Caco-2 (cell line): ENCODE measurements around the gene CCNA2. TPM values are rescaled to one million over a fixed set of nuclear protein-coding genes. Genes with fewer than 3 reads are reported as not detected.

Experiments
- BruUV-seq: library from RNA; stranded (reverse); fragments of 400-500 nt; replicated peaks from 2 replicates; lab custom pipeline; 2021; lab: Mats Ljungman, UMichigan
- CTCF ChIA-PET: fragments of 300-600 bp; sonication (Branson Sonifier 250); formaldehyde crosslinking; loops from one replicate; lab custom pipeline; 2022; ENCODE audit warnings: antibody characterized with exemption; lab: Charles Lee
- POLR2A ChIA-PET: fragments of 300-600 bp; sonication (Branson Sonifier 250); formaldehyde crosslinking; loops from one replicate; lab custom pipeline; 2022; ENCODE audit warnings: antibody characterized with exemption; lab: Charles Lee
- DNase-seq, 2 experiments: peaks; one replicate each; pipeline versions ENCODE4 v3.0.0 to v3.0.0-alpha.2; 2020 to 2022
- H3K27me3 ChIP-seq: replicated peaks from 2 replicates; pipeline ENCODE4 v1.6.0; 2011; ENCODE audit warnings: low read length; ENCODE audit not compliant: control insufficient read depth, insufficient read depth
- H3K36me3 ChIP-seq: 2 replicates; pipeline ENCODE4 v1.5.1; 2011; ENCODE audit warnings: low read length; ENCODE audit not compliant: control insufficient read depth, insufficient read depth
- H3K4me1 ChIP-seq: fragments of 250-450 bp; sonication (Bioruptor Pico); 2 replicates; pipeline ENCODE4 v1.5.1; 2020; ENCODE audit warnings: mild to moderate bottlenecking
- H3K4me3 ChIP-seq: 2 replicates; pipeline ENCODE4 v1.5.1; 2011; ENCODE audit warnings: low read depth, mild to moderate bottlenecking, control low read depth, low read length
- H3K9me3 ChIP-seq: fragments of 250-450 bp; sonication (Bioruptor Pico); 2 replicates; pipeline ENCODE4 v1.5.1; 2020; ENCODE audit warnings: mild to moderate bottlenecking, moderate library complexity
- H3K27ac Mint-ChIP-seq: one replicate; pipeline ENCODE4 v1.8.0; 2022; ENCODE audit warnings: mixed read lengths; ENCODE audit not compliant: unreplicated experiment
- H3K27me3 Mint-ChIP-seq: one replicate; pipeline ENCODE4 v1.8.0; 2022; ENCODE audit warnings: mixed read lengths; ENCODE audit not compliant: insufficient read depth, unreplicated experiment
- H3K36me3 Mint-ChIP-seq: one replicate; pipeline ENCODE4 v1.8.0; 2022; ENCODE audit warnings: mild to moderate bottlenecking, mixed read lengths; ENCODE audit not compliant: insufficient read depth, unreplicated experiment
- H3K4me1 Mint-ChIP-seq: one replicate; pipeline ENCODE4 v1.8.0; 2022; ENCODE audit warnings: low read depth, mixed read lengths; ENCODE audit not compliant: unreplicated experiment
- H3K4me3 Mint-ChIP-seq: one replicate; pipeline ENCODE4 v1.8.0; 2022; ENCODE audit warnings: mild to moderate bottlenecking, moderate library complexity, mixed read lengths; ENCODE audit not compliant: unreplicated experiment
- H3K9me3 Mint-ChIP-seq: one replicate; pipeline ENCODE4 v1.8.0; 2022; ENCODE audit warnings: mixed read lengths; ENCODE audit not compliant: unreplicated experiment
- intact Hi-C: fragments of 100-400 bp; cut with micrococcal nuclease; formaldehyde crosslinking; loops from one replicate; pipeline ENCODE4 v1.10.0; 2022; ENCODE audit not compliant: unreplicated experiment
- total RNA-seq: library from RNA; stranded (reverse); gene quantifications from 2 replicates; pipeline ENCODE4 v1.2.3, GENCODE V29; 2022
- TF ChIP-seq, protein P1 (sequence below), 2 experiments: fragments of 200-600 bp in 1 of 2; IDR thresholded peaks; 1 replicate in 1 of 2; 2 replicates in 1 of 2; pipeline versions ENCODE4 v1.5.1 to v1.8.0; 2011 to 2022; ENCODE audit warnings: antibody characterized with exemption in 1 of 2, control low read depth in 1 of 2, inconsistent platforms in 1 of 2, low read depth in 1 of 2, low read length in 1 of 2, mild to moderate bottlenecking in 1 of 2, moderate library complexity in 1 of 2; ENCODE audit not compliant: insufficient read depth in 1 of 2, severe bottlenecking in 1 of 2, unreplicated experiment in 1 of 2

The CCNA2 gene
- total RNA-seq, 1 experiment from 2014 or later = 97.9 TPM

DNA sequence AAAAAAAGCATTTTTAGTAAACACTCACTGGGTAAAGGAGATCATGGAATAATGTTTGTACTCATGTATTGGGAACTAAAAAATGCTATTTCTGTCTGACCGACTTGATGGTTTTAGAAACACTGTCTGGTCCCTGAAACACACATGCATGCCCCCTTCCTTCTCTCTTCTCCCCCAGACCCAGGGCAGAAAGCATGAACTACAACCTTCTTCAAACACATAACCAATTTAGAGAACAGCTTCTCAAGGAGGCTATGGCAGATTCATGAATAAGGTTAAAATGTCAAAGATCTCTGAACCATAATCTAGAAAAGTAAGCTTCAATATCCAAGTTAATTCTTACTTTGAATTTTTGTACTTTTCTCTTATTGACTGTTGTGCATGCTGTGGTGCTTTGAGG is 6.0 kb downstream of the CCNA2 start:
- intact Hi-C loops = no loop called here
- no peak overlapping the region for H3K27ac Mint-ChIP-seq
- H3K4me1 Mint-ChIP-seq = no peaks in the 10 kb centered on the region
- CTCF ChIA-PET = no interaction called here
- H3K36me3 ChIP-seq = no peaks in the 10 kb centered on the region; the same call in 1 of the 2 replicates
- no TSS peak for BruUV-seq
- no peaks in the 10 kb centered on the region for H3K27me3 ChIP-seq
- DNase-seq = no peak
- peaks cover 8% of the 10 kb centered on the region for H3K4me1 ChIP-seq
- TF ChIP-seq, protein P1, sequence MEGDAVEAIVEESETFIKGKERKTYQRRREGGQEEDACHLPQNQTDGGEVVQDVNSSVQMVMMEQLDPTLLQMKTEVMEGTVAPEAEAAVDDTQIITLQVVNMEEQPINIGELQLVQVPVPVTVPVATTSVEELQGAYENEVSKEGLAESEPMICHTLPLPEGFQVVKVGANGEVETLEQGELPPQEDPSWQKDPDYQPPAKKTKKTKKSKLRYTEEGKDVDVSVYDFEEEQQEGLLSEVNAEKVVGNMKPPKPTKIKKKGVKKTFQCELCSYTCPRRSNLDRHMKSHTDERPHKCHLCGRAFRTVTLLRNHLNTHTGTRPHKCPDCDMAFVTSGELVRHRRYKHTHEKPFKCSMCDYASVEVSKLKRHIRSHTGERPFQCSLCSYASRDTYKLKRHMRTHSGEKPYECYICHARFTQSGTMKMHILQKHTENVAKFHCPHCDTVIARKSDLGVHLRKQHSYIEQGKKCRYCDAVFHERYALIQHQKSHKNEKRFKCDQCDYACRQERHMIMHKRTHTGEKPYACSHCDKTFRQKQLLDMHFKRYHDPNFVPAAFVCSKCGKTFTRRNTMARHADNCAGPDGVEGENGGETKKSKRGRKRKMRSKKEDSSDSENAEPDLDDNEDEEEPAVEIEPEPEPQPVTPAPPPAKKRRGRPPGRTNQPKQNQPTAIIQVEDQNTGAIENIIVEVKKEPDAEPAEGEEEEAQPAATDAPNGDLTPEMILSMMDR (IDR thresholded peaks at IDR 0.05; ENCODE audit: insufficient read depth in 1 of 2, low read depth in 1 of 2, low read length in 1 of 2, severe bottlenecking in 1 of 2, unreplicated experiment in 1 of 2) = no peak
- H3K36me3 Mint-ChIP-seq = peaks cover 86% of the 10 kb centered on the region
- no peaks in the 10 kb centered on the region for H3K9me3 ChIP-seq
- H3K27me3 Mint-ChIP-seq = no peaks in the 10 kb centered on the region
- H3K4me3 Mint-ChIP-seq = no peak overlapping the region
- no peak overlapping the region for H3K4me3 ChIP-seq
- H3K9me3 Mint-ChIP-seq = no peaks in the 10 kb centered on the region
- POLR2A ChIA-PET = no interaction called here

DNA sequence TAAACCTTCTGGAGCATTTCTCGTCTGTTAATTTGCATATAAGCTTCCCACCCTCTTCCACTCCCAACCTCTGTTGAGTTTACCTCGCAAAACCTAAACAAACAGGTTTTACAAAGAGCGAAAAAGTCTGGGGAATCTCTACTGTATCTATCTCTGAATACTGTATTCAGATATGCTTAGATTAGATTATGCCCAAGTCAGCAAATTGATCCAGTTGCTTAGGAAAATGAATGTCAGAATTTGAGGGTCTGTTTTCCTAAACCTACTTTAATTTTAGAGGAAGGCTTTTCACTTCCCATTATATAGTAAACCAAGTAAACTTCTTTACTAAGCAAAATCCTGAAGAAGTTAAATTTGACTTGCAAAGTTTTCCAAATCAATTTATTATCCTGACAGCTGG is 6.7 kb downstream of the CCNA2 start:
- no TSS peak for BruUV-seq
- TF ChIP-seq, protein P1 (IDR thresholded peaks at IDR 0.05; ENCODE audit: insufficient read depth in 1 of 2, low read depth in 1 of 2, low read length in 1 of 2, severe bottlenecking in 1 of 2, unreplicated experiment in 1 of 2) = no peak
- POLR2A ChIA-PET = no interaction called here

DNA sequence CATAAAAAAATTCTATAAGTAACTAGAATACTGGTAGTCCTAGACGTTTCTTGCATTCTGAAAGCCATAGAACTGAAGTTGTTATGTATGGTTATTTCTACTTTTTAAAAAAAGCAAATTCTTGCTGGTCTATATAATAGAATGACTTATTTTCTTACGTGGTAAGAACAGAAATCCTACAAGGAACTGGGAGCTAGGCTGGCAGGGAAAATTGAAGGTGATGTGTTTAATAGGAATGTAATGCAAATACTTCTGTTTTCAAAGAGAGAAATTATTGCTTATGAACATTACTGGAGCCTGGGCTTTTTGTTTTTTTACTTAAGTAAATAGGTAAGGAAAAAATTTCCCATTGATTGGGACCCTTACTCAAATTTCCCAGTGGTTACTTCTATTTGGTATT is 8.9 kb downstream of the CCNA2 start:
- Histone ChIP-seq H3K36me3 (no peaks in the 10 kb centered on the region), H3K4me1 (no peaks in the 10 kb centered on the region), H3K9me3 (no peaks in the 10 kb centered on the region), H3K27me3 (no peaks in the 10 kb centered on the region), H3K4me3 (no peak overlapping the region)
- ChIA-PET CTCF (no interaction called here), POLR2A (no interaction called here)
- Mint-ChIP-seq H3K27me3 (no peaks in the 10 kb centered on the region), H3K27ac (no peak overlapping the region), H3K4me1 (no peaks in the 10 kb centered on the region), H3K4me3 (no peak overlapping the region), H3K9me3 (no peaks in the 10 kb centered on the region), H3K36me3 (peaks cover 75% of the 10 kb centered on the region)
- TF ChIP-seq, protein P1 (IDR thresholded peaks at IDR 0.05; ENCODE audit: insufficient read depth in 1 of 2, low read depth in 1 of 2, low read length in 1 of 2, severe bottlenecking in 1 of 2, unreplicated experiment in 1 of 2) = no peak
- intact Hi-C loops = no loop called here
- no TSS peak for BruUV-seq
- no peak for DNase-seq

More for the DNA sequence above, 6.7 kb downstream of the CCNA2 start:
- no peaks in the 10 kb centered on the region for H3K9me3 ChIP-seq
- peaks cover 5% of the 10 kb centered on the region for H3K4me1 ChIP-seq
- no peak for DNase-seq
- Mint-ChIP-seq H3K36me3 (peaks cover 79% of the 10 kb centered on the region), H3K4me1 (no peaks in the 10 kb centered on the region), H3K27me3 (no peaks in the 10 kb centered on the region), H3K4me3 (no peak overlapping the region), H3K9me3 (no peaks in the 10 kb centered on the region), H3K27ac (no peak overlapping the region)
- CTCF ChIA-PET = no interaction called here
- no peaks in the 10 kb centered on the region; the same call in 1 of the 2 replicates for H3K36me3 ChIP-seq
- intact Hi-C loops = no loop called here
- no peaks in the 10 kb centered on the region for H3K27me3 ChIP-seq
- no peak overlapping the region for H3K4me3 ChIP-seq
